Measurements from ENCODE around the gene KCNS3.

DNA sequence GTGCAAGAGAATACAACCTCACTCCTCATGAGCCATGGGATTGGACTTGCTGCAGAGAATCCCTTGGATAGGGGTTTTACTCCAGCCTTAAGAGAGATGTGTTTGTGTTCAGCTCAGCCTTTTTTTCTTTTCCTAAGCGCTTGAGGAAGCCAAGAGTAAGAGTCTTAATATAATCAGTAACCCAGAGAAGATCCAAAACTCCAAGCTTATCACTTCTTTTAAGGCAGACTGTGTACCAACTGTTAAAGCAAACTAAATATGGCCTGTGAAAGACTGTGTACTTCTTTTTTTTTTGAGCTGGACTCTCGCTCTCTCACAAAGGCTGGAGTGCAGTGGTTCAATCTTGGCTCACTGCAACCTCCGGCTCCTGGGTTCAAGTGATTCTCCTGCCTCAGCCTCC is 31.8 kb upstream of the KCNS3 start:
- TF ChIP-seq CTCF (IDR thresholded peaks at IDR 0.05) (no peak), EP300 (IDR thresholded peaks at IDR 0.05) (no peak), POLR2A (IDR thresholded peaks at IDR 0.05) (no peak)

All from ovary (tissue), 3 donors.